GM18507 (cell line): ENCODE measurements around the gene SORBS1.

Experiments used
- DNase-seq: peaks from one replicate; pipeline ENCODE4 v3.0.0; 2011; ENCODE audit warnings: low read depth; ENCODE audit not compliant: insufficient read length; ENCODE audit errors: extremely low spot score
- FAIRE-seq: peaks from 2 replicates; lab custom pipeline; 2011; peaks lifted over from hg19 to GRCh38; lab: Jason Lieb, UNC

The SORBS1 gene

DNA sequence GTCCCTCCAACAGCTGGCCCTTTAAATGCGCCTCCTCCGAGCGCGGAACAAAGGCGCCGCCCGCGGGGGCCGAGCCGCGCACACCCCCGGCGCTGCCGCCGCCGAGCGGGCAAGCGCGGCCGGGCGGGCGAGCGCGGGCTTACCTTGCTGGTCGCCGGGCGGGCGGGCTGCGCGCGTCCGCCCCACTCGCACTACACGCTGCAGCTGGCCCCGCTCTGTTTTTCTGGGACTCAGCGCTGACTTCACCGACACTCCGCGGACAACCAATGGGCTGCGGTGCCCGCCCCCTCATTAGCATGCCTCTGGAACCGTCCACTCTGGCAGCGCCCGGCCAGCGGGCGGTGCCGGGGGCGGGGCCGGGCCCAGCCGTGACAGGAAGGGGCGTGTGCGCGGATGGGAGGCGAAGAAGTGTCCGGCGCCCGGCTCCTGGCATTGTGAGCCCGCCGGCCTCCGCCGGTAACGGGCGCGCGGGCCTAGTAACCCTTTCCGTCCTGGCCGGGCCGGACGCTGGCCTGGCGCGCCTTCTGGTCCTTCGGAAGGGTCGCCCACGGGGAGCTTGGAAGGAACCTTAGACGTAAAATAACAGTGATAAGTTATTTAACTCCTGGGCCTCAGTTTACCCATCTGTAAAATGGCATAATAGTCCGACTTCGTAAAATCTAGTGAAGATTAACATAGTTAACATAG lies at the start of gene SORBS1:
Gene SORBS1, minus strand, starts transcription at position 195 of the 687 bp plus-strand sequence. CDS start 120,236 bp downstream, outside the sequence.
- peak; percentile 96 for DNase-seq
- peak; percentile 88 for FAIRE-seq

DNA sequence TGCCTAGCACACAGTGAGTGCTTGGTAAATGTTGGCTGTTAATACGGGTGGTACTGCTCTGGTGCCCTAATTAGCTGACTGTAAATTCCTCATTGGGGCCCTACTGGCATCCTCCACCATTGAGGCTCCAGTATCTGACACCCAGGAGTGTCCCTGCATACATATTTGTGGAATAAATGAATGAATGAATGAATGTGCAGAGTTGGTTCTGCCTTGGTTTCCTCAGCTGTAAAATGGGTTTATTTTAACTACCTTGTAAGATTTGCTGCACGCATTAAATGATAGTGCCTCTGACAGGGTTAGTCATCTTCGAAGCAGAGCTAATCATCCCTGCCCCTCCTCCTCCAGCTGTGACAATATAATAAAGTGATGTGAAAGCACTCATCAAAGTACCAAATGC lies 49.6 kb upstream of the SORBS1 start:
- no peak for DNase-seq
- FAIRE-seq = no peak

DNA sequence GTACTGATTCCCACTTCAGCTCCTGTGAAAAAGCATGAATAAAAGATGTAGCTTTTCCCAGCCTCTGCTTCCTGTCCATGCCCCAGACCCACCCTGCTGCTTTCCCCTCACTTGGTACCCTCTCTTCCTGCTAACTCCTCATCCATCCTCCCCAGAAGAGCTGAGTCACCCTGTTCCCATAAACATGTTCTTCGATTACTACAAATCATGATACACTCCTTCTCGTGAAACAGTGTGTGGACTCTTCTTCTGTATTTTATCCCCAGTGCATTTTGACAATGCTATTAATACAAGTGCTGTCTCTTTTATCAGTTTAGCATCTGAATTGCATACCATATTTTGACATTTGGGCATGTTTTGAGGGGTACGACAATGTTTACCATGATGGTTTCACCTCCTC lies 45.8 kb upstream of the SORBS1 start:
- FAIRE-seq (no peak), DNase-seq (no peak)

DNA sequence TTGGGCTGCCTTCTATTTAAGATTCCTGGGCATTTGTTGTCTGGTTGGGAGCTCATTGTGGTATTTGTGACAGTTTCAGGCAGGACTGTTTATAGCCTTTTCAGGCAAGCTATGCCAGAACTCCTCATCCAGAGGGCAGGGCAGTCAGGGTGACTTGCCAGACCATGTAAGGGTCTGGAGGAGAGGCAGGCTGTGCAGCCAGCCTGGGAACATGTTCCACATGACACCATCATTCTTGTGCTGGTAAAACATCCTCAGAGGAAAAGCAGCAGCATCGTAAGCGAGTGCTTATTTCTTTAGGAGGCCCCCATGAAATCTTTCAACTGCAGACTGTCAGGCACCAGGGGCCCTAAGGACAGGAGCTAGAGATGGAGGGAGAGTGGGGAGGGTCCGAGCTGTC lies 44.0 kb upstream of the SORBS1 start:
- DNase-seq = no peak
- FAIRE-seq = no peak

DNA sequence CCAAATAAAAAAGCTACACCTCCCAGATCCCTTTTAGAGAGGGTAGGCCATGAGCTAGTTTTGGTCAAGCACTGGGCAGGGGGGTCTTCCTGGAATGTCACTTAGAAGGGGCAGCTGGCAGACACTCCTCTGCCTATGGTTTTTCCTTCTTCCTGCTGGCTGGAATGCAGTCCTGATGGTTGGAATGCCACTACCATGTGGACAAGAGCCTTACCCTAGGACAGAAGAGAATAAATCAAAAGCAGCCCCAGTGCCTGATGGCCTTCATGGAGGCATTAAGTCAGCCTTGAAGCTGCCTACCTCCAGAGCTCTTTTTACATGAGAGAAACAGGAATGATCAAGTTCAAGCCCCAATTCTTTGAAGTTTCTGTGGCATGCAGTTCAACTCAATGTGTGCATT lies 43.5 kb upstream of the SORBS1 start:
- DNase-seq (no peak), FAIRE-seq (no peak)

DNA sequence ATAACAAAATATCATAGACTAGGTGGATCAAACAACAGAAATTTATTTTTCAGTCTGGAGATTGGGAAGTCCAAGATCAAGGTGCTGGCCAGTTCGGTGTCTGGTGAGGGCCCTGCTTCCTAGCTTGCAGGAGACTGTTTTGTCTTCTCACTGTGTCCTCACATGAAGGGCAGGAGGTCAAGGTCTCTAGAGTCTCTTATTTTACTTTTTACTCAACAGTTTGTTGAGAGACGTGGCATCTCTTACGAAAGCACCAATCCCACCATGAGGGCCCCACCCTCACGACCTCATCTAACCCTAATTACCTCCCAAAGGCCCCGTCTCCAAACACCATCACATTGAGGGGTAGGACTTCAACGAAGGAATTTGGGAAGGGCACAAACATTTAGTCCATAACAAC lies 41.2 kb upstream of the SORBS1 start:
- FAIRE-seq (no peak), DNase-seq (no peak)

DNA sequence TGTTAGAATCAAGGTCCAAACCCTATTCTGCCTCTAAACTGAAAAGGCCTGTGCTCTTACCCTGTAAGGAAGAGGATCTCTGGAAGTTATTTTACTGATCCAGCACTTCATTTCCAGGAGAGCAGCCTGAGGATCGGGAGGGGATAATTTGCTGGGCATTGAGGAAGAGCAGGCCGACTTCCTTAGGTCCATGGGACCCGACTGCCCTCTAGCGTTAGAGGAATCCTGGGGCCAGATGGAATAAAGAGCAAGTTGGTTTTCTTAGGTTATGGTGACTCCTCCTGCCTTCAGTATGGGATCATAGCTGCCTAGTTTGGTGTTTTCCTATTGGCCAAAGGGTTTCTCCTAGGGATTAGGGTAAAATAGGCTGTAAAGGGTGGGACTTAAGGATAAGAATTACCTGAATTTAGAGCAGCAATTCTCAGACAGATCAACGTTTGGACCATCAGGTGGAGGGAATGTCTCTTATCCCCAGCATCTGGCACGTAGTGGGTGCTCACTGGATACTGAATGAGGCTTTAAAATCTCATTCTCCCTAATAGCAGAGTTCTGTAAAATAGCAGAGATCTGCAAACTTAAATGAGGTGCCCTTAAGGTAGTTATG lies 40.0 kb upstream of the SORBS1 start:
- FAIRE-seq (peak; percentile 80), DNase-seq (peak; percentile 33)

DNA sequence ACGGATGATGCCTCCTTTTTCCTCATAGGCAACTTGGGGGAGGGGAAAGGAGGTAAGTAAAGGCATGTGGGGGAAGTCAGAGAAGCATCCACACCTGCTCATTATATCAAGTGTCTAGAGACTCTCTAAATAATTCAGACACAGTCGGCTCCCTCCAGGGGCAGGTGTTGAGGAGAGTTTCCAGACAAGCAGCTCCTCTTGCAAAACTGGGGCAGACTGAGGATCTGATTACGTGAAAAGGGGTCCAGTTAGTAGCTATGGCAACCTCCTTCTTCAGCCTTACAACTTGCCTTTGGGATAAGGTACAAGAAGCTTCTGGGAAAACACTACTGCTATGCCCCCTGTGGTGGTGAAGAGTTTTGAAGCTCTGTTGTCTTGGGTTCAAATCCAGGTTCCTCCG lies 39.0 kb upstream of the SORBS1 start:
- FAIRE-seq = no peak
- no peak for DNase-seq

DNA sequence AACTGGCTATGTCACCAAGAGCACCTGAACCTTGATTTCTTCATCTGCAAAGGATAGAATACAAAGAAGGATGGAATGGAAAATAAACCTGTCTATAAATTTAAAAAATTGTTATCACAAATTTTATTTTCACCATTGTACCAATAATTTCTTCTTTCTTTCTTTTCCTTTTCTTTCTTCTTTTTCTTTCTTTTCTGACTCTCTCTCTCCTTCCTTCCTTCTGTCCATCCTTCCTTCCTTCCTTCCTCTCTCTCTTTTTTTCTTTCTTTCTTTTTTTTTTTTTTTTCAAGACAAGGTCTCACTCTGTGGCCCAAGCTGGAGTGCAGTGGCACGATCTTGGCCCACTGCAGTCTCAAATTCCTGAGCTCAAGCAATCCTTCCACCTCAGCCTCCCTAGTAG lies 36.6 kb upstream of the SORBS1 start:
- no peak for FAIRE-seq
- no peak for DNase-seq

DNA sequence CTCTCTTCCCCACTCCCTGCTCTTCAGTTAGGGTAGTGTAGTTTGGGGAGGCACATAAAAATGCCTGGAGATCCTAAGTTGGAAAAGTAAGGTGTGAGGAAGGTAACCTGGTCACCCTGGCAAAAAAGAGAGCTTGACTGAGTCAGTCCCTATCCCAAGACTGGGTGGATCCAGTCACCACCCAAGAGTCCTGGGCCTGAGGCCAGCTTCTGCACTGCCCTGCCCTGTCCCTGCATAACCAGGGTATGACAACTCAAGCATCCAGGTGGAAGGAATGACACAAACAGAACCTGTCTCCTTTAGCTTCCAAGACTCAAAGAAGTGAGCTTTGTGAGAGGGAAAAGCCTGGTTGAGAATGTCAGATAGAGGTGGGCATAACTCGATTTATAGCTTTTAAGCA lies 26.9 kb upstream of the SORBS1 start:
- DNase-seq = no peak
- FAIRE-seq = no peak

DNA sequence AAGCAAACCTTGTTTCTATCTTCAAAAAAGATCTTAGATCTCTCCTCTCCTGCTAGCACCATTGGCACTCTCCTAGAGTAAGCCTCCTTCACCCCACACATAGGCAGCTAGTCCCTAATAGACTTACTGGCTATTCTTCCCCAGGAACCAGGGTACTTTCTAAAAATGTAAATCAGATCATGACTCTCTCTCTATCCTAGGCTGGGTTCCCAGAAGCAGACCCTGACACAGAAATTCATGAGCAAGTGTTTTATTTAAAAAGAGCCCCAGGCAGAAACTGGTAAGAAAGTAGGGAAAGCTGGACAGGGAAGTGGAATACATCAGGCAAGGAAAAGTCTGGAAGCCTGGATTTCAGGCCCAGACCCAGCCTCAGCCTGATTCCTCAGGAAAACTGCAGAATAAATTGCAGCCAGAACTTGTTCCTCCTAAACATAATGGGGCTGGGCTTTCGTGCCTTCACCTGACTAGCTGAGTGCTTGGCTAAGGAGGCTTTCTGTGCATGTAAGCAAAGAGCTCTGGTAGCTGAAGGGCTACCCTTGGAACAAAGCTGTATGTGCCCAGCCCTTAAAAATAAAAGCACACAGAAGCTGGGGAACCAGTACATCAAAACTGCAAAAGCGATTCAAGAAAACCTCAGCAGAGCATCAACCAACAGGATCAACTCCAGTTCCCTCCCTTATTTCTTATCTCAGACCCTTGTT lies 18.8 kb upstream of the SORBS1 start:
- FAIRE-seq (no peak), DNase-seq (no peak)

DNA sequence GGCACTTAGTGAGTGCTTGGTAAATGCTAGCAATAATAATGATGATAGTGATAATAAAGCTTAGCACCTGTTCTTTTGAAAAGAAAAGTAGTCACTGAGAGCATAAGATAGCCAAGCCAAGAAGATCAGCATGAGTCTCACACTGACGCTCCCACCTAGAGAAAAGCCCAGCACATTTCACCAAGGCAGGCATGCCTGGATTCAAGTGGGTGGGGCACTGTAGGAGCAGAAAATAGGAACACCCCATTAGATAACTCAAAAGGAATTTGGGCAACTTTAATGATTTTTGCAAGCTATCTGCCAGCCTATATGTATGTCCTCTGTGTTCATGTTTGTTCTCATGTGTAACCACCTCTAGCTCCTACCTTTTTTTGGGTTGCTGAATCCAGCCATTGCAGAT lies 18.1 kb upstream of the SORBS1 start:
- no peak for FAIRE-seq
- no peak for DNase-seq

DNA sequence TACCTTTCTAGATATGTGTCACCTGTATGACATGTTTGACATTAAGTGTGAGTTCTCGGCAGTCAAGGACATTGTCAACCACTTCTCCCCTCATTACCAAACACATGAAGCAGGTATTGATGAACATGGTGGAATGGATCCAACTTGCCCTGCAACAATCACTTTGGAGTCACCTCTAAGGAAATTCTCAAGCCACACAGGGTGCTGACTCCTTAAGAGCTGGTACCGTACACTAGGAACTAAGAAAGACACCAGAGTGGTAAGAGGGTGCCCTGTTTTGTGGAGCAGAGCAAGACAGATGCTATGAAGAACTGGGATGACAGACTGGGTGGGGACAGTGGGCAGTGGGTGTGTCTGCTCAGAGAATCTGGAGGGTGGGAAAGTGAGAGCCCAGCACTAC lies 17.4 kb upstream of the SORBS1 start:
- no peak for FAIRE-seq
- DNase-seq = no peak

DNA sequence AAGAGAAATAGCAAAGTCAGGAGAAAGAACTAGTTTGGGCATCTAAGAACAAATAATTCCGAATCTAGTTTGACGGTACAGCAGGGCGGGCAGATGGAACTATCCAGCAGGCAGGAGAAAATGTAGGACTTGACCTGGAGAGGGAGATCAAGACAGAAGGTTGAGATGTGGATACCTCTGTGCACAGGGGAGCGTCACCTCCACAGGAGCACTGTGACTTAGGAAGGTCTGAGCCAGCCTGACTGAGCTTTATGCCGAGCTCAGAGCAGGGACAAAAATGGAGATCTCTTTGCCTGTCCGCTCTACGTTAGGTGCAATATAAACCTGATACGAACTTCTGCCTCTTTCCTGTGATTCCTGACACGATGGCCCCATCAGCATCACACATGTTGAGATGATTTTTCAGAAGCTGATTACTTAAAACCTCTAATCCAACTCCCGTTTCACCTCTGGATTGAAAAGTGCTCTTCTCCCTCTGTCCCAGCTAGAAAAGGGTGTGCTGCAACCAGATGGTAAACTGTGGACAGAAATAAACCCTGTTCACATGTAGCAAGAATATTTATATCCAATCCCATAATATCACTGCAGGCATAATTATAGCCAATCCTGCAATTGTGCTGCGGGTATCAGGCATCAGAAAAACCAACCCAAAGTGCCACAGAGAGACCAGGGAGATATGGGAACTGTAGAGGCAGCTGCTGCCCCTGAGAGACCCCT lies 13.6 kb upstream of the SORBS1 start:
- FAIRE-seq = no peak

DNA sequence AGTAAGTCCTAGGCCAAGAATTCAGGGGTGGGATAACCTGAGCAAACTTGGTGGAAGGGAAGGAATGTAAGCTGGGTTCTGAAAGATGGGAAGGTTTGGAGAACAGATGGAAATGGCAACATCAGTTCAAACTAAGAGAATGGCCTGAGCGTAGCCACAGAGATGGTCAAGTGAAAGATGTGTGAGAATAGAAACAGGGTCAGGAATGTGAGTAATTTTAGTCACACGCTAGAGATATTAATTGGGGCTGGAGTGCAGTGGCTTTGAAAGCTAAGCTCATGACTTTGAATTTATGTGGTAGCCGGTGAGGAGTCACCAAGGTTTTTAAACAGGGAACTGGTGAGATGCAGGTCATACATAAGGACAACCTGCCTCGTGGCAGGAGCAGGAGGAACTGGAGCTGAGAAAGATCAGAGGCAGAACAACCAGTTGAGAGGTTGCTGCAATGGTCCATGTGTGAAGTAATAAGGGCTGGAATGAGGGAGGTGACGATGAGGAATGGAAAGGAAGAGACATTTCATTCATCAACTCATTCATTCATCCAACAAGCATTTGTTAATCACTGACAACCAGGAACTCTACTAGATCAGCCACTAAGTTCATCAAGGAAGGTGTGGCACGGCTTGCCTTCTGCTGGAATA lies 12.9 kb upstream of the SORBS1 start:
- FAIRE-seq (no peak), DNase-seq (no peak)

More for the DNA sequence above, 13.6 kb upstream of the SORBS1 start:
- DNase-seq = no peak

DNA sequence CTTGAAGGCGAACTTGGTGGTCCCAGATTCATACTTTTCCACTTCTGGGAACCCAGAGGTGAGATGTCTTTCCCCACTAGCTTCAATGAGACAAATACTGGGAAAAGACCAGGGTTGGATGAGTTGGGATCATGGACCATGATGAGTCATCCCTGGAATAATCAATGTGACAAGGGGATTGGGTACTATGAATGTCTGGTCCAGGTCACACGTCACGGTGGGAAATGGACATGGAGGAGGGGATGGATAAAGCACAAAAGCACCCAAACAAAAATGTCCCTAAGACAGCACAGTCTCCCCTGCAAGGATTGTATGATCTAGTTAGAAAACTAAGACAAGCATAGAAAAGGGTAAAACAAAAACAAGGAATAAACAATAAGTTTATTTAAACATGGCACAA lies 12.4 kb upstream of the SORBS1 start:
- DNase-seq = no peak
- FAIRE-seq = no peak

DNA sequence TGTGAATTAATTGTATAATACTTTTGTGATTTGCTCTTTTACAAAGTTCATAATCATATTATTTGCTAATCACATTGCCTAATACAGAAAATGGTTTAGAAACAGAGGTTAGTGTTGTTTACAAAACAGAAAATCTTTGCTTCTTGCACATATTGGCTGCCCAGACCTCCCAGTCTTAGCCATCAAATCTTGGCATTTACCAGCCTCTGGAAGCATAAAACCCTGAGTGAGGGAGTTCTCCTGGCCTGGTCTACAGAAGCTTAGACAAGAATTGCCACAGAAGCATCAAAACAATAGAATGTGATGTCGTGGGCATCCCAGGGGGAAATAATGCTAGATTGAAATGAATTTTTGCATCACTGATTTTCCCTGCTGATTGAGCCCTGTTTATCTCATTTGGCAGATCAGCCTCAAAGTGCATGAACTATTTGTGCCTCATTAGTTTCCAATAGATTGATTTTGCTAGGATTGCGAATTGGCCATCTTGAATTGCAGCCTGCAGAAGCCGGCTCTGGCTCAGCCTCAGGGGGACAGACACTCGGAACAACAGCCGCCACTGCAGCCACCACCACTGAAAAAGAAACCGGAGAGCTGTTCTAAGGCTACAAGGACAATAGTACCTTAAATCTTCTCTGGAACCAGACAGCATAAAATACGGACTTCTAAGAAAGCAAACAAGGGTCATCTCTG lies 11.1 kb upstream of the SORBS1 start:
- no peak for FAIRE-seq
- no peak for DNase-seq

DNA sequence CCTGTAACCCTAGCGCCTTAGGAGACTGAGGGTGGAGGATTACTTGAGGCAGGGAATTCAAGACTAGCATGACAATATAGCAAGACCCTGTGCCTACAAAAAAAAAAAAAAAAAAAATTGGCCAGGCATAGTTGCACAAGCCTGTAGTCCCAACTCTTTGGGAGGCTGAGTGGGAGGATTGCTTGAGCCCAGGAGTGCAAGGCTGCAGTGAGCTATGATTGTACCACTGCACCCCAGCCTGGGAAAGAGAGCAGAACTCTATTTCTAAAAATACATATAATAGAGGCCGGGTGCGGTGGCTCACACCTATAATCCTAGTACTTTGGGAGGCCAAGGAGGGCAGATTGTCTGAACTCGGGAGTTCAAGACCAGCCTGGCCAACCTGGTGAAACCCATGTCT lies 10.2 kb upstream of the SORBS1 start:
- FAIRE-seq (no peak), DNase-seq (no peak)

DNA sequence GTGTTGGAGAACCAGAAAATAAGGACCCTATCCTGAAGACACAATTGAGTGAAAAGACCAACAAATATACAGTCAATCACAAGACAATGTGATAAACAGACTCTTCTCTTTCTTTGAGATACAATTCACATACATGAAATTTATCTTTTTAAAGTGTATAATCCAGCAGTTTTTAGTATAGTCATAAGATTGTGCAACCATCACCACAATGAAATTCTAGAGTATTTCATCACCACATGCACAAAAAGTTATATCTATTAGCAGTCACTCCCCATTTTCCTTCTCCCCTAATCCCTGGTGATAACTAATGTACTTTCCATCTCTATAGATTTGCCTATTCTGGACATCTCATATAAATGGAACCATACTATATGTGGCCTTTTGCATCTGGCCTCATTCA lies 8.2 kb upstream of the SORBS1 start:
- DNase-seq (no peak), FAIRE-seq (no peak)
